T-helper 9 cell (primary cell): ENCODE results near the gene RAE1.

Experiments used
- DNase-seq: peaks from one replicate; pipeline ENCODE4 v3.0.0-alpha.2; 2020
- total RNA-seq, 2 donors: gene quantifications; one replicate each; lab custom pipeline; 2026; lab: John Stamatoyannopoulos, UW

The RAE1 gene, protein sequence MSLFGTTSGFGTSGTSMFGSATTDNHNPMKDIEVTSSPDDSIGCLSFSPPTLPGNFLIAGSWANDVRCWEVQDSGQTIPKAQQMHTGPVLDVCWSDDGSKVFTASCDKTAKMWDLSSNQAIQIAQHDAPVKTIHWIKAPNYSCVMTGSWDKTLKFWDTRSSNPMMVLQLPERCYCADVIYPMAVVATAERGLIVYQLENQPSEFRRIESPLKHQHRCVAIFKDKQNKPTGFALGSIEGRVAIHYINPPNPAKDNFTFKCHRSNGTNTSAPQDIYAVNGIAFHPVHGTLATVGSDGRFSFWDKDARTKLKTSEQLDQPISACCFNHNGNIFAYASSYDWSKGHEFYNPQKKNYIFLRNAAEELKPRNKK
- 43.4 to 44.4 reads per million in 2 donors for total RNA-seq

DNA sequence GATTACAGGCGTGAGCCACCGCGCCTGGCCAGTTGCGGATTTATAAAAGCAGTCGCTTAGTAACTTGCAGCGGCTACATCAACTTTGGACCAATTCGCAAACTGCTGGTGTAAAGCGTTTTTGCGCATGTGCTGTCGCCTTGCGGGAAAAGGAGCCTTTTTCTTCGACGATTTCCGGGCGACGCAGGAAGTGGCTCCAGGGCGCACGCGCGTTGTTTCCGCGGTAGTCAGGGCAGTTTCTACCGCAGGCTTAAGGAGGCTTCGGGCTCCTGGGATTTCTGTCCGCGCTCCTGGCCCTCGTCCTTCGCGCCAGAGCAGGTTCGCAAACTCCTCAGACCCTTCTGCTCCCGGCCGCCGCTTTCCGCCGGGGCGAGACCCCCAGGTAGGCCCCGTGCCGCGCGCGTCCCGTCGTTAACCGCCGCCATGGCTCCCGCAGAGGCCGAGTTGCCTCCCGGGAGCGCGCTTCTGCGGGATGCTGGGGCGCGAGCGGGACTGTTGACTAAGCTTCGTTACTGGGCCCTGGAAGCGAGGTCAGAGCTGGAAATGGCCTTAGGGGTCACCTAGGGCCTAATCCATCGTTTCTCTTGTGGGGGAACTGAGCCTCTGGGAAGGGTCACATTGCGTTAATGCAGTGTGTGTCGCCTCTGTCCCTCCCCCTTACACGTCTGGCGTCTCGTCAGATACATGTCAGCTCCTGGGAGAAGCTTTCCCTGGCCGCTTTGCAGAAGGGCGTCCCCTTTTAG is at the start of gene RAE1:
RAE1 (plus strand) TSS at position 214 of the 742 bp plus-strand sequence. CDS start 2,784 bp downstream, outside the sequence.
- DNase-seq, result peak; percentile 87

DNA sequence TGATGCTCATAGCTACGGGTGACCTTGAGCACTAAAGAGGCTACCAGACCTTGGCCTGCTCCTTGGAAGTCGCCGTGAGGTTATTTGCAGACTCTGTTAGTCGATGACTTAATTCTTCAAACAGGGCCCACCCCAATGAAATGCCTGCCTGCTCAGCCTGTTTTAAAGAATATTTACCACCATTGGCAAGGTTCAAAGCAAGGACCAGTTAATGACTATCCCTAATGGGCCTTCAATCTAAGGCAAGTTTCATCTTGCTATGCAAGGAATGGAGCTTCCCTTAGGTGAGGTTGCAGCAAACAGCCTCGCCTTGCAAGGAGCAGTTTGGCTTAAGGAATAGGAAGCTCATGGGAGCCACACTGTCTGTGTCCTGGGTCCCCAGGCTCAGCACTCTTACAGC is 44.3 kb upstream of the RAE1 start:
- no peak for DNase-seq

DNA sequence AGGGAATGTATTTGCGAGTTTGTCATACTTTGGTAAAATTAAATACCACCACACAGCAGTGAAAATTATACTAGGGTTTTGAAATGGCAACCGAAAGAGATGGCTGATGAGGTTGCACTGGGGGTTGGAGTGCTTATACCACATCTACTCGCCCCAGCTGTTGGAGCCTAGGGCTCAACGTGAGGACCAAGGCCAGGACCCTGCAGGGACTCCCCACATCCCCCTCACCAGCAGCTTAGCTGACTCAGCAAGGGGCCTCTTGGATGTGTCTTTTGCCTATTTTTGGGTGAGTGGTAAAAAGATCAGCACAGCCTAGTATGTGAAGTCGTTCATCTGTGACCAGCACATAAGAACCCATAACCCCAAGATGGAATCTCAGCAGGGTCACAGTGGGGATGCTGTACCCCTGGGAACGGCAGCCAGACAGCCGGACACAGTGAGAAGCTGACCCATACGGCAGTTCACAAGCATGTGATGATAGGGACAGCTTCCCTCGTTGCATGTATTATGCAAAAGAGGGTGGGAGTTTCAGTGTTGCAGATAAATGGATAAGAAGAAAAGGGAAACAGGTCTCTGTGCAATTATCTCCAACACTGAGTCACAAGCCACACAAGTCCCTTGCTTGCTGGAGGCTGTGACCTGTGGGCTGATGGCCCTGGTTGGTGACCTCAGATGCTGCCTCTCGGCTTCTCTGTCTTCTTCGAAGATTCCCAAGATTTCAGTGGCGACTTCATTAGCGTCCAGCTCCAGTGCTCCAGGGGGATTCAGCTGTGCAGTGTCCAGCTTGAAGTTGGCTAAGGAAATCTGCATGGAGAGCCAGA is 42.4 kb upstream of the RAE1 start:
- no peak for DNase-seq

DNA sequence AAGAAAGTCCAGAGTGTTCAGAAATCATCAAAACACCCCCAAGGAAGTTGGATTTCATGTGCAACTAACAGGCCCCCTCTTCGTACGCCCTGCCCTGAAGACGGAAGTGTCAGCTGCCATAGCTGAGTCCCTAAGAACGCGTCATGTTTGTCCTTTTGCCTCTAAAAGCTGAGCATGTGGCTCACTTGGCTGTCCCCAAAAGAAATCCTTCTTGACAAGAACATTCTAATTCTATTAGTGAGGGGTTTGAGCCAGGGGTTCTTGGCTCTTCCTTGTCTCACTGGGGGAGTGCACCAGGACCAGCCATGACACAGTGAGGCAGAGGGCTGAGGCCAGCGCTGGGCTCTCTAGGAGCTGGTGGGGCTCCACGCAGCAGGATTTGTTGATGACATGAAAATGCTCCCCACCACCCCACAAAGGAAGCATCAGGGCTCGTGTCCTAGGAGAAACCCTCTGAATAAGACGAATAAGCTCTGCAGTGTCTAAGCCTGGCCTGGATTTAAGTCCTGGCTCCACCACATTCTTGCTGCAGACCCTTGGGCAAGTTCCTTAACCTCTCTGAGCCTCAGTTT is 41.4 kb upstream of the RAE1 start:
- no peak for DNase-seq

DNA sequence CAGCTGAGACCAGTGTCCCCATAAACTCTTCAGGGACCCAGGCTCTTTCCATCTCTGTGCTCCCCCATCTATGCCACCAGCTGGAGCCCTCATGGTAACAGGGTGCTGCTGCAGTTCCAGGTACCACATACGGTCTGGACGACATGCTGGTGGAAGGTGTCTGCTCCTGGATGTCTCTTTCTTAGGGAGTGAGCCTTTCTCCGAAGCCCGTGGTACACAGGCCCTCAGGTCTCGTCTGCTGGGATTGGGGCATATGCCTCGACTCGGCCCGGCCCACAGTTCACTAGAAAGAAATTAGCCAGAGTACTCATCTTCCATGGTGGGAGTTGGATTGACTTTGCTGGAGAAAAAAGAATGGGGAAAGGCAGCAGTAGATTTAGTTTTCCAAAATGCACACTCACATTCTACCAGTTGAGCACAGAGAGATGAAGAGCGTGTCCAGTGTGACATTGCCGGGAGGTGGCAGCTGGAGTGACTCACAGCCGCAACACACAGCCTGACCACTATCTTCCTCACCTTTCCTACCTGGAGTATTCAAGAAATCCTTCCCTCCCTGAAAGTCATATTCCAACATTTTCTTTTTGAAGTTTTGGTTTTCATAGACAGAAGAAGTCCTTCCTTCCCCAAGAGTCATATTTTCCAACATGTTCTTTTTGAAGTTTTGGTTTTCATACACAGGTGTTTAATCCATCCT is 40.1 kb upstream of the RAE1 start:
- no peak for DNase-seq

DNA sequence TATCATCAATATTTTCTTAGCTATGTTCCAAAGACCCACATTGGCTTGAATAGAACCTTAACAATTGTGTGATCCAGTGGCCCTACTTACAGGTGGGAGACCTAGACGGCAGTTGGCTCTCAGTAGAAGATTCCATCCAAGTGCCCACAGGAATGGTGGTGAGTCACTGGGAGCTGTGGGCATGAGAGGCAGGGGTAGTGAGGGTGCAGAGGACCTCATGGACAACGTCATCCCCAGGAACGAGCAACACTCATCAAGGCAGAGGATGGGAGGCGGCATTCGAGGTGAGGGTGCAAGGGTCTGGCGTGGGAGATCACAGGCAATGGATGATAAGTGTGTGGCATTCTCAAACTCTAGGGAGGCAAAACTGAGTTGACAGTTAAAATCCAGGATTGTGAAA is 38.9 kb upstream of the RAE1 start:
- no peak for DNase-seq

DNA sequence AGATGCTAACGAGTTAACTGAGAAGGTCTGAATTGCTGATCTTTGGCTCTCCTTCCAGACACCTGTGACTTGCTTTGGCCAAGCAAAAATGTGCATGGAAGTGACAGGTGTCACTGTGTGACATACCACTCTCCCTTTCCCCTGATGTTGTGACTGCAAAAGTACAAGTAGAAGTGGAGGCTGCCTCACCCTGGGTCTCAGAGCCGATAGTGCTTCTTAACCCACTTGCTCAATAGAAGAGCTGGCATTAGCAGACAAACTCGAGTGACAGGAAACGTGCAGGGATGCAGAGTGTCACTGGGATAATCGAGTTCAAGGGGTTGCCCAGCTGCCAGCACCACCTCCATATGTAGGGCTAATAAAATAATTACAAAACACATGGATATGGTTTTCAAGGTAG is 37.8 kb upstream of the RAE1 start:
- no peak for DNase-seq

DNA sequence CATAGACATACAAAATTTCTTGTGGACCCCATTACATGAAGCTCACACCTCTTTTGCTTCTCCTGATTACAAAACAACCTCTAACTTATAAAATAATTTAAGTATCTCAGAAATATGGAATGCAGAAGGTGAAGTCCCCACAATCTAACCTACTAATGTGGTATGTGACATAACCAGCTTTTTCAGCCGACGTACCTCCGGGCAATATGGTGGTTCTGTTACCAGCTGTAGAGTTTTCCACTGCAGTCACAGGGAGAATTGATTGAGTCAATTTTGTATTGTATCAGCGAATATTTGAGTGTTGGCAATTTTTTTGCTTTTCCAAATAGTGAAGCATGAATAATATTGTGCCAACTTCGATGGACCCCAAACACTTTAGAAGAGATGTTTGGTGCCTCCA is 37.1 kb upstream of the RAE1 start:
- DNase-seq, result no peak

DNA sequence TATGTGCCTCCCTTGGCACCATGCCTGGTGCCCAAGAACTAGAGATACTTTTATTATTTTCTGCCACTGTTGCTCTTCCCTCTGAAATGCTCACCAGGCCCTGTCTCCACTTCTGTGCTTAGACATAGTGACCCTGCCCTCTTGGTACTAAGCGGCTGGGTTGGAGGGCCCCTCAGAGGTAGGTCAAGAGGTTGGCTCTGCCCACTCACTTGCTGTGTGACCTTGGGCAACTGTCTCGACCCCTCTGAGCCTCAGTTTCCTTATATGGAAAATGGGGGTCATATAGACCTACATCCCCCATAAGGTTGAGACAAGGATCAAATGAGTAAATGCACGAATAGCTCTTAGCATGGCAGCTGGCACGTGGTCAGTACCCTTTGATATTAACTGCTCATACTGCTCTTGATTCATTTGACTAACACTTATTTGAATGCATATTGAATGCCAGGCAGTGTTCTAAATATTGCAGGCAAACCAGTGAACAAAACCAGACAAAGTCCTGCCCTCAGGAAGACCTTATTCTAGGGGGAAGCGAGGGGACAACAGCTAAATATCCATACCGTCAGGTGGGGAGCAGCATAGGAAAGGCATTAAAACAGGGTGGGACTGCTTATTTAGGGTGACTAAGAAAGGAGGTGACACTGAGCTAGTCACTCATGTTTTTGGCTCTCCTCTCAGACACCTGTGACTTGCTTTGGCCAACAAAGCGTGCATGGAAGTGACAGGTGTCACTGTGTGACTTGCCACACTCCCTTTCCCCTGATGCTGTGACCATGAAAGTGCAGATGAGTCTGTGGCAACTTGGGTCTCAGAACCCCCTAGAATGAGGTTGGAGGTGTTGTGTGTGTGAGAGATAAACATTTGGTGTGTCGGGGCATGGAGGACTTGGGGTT is 35.7 kb upstream of the RAE1 start:
- DNase-seq, result no peak

DNA sequence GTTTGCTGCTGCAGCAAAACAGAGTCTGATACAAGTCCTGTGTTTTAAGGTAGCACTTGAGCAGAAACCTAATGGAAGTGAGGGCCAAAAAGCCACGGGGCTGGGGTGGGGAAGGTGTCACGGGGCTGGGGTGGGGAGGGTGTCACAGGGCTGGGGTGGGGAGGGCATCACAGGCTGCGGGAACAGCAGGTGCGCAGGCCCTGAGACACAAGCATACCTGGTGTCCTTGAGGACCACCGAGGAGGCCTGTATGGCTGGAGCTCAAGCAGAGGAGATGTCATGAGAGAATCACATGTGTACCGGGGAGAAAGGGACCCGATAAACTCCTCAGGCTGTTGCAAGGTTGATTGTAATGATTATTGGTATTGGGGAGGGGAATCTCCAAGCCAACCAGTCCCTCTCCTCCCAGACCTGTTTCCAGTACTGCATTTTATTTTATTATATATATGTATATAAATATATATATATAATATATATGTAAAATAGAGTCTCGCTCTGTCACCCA is 35.0 kb upstream of the RAE1 start:
- no peak for DNase-seq

DNA sequence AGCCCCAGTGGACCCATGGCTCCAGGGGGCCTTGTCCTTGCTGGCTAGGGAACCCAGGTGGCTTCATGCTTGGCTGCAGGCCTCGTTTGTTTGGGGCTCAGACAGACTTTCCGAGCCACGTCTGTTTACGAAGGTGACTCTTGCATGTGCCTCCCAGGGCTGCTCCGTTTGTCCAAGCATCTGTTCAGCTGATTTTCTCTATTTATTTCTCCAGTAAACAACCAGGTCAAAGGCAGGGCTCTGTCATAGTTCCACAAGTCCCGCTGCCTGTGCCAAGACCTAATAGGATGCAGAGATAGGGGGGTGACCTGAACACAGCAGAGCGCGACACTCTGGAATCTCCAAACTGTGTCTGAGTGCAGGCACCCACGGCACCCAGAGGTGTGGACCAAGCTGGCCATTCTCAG is 34.3 kb upstream of the RAE1 start:
- DNase-seq, result no peak

DNA sequence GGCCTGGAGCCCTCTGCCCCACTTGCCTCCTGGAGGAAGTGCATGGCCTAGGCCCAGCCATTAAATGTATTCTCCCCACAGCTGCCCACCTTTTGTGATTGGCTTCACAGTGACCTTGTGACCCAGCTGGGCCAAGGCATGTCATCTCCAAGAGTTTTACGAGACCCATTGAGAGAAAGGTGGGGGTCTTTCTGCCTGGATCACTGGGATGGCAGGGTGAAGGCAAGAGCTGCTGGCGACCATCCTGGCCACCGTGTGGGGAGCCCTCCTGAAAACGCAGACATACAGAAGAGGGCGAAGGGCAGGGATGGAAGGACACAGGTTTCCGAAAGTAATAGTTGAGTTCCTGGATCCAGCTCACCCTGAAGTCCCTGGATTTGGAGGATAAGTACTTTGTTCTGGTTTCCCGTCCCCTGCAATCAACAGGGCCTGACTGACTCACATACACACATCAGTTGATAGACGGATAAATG is 33.7 kb upstream of the RAE1 start:
- DNase-seq, result no peak

DNA sequence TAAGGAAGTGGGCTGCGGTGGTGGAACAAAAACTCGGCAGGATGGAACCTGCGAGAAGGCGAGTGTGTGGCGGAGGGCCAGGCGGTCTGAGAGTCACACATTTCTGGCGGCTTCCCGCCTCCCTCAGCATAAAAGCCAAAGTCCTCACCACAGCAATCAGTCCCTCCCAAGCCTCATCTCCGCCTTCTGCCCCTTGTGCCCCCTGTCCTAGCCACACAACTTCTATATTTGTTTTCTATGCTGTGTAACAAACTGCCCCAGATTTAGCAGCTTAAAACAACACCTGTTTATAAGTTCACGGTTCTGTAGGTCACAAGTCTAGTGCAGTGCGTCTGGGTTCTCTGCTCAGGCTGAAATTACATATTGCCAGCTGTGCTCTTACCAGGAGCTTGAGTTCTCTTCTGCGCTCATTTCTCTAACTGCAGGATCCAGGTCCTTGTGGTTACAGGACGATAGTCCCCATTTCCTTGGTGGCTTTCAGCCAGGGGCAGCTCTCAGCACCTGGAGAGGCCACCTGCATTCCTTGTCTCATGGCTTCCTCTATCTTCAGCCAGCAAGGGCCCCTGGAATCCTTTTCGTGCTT is 33.2 kb upstream of the RAE1 start:
- no peak for DNase-seq

DNA sequence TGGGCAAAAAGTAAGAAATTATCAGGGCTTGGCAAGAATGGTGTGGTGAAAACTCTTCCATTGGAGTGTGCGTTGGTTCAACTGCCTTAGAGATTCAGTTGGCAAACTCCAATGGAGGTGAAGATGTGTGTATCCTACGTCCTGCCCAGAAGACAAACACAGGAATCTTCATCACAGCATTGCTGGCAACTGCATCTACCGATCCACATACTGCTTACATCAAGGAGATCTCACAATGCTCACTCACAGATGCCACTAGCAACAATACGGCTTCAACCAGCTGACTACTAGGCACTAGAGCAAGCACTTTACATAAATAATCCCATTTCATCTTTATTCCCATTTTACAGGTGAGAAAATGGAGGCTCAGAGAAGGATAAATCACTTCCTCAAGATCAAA is 31.5 kb upstream of the RAE1 start:
- no peak for DNase-seq

DNA sequence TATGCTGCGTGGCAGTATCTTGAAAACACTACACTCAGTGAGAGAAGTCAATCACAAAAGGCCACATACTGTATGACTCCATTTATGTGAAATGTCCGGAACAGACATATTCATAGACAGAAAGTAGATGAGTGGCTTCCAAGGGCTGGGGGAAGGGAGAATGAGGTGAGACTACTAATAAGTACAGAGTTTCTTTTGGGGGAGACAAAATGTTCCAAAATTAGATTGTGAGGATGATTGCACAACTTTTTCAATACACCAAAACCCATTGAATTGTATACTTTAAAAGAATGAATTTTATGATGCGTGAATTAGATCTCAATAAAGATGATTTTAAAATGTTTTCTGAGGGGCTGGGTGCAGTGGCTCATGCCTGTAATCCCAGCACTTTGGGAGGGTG is 30.7 kb upstream of the RAE1 start:
- no peak for DNase-seq

DNA sequence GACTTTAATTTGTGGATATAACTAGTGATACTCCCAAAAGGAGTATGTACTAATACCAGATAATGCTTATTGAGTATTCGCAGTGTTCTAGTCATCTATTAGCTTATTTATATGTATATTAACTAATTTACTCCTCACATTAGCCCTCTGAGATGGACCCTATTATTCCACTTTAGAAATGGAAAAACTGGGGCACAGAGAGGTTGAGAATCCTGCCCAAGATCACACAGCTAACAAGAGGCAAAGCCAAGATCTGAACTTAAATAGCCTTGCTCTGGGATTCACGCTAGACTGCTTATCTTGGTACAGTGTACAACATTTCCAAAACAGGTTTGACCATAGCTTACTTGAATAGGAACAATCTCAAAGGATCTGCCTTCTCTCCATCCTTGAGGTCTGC is 29.9 kb upstream of the RAE1 start:
- DNase-seq, result no peak

DNA sequence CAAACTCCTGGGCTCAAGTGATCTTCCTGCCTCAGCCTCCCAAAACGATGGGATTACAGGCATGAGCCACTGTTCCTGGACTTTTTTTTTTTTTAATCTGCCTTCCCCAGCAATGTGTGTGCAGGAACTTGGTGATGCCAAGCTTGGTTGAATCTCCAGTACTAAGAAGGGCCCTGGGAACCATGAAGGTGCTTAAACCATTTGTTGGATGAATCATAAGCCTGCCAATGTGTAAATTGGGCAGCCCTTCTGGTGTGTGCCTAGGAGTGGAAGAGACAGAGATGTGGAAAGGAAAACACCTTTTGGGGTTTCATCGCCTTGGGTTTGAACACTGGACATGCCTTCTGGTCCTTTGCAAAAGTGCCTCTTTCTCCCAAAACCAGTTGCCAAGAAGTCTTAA is 28.6 kb upstream of the RAE1 start:
- DNase-seq, result no peak

DNA sequence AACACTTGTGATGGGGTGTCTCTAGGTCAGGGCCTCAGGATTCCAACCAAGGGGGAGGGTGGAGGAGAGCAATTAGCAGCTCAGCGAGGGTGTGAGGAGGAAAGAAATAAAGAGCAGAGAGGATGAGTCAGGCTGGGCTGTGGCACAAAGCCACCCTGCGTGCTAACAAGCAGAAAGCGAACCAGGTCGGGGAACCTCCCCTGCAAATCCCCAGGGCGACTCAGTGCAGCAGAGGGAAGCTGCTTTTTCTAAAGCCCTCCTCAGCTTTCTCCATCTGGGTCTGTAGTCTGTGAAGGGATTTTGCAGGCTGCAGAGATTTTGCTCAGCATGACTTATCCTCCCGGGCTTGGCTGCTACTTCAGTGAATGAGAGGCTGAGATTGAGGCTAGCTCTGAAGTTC is 28.0 kb upstream of the RAE1 start:
- no peak for DNase-seq

DNA sequence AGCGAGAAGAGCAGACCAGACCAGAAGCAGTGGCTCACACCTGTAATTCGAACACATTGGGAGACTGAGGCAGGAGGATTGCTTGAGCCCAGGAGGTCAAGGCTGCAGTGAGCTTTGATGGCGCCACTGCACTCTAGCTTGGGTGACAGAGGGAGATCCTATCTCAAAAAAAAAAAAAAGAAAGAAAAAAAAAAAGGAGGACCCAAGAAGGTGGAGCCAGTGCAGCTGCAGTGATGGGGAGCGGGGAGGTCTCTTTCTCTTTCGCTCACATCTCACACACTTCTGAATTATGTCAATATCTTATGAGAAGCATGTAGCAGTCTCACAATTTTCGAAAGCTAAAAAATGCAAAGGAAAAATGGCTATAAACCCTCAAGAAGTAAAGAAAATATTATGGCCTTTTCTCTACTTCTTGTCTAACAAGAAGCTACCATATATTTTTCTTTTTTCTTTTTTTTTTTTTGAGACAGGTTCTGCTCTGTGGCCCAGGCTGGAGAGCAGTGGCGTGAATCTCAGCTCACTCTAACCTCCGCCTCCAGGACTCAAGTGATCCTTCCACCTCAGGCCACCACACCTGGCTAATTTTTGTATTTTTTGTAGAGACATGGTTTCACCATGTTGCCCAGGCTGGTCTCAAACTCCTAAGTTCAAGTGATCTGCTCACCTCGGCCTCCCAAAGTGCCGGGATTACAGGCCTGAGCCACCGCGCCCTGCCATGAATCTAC is 25.3 kb upstream of the RAE1 start:
- DNase-seq, result no peak
